ENCODE results near the gene ATOH7. TPM values are rescaled to one million over a fixed set of nuclear protein-coding genes. Genes with fewer than 3 reads are reported as not detected.
A peak's percentile ranks its signal among the peaks of the same experiment; 100 is the strongest.

ATOH7 gene
- total and polyA plus RNA-seq, 9 of the 15 experiments (the other 6 are each of a cell fraction or from before 2014, with no cell fraction given), result not detected

GRCh38 chr10:68185085-68185484 lies 46.8 kb downstream of the ATOH7 start:
- no TSS peak for BruUV-seq (replicated peaks)
- 0% methylated on average over 2 of the region's 2 CpGs for WGBS (ENCODE audit: insufficient coverage, low coverage, missing lambda C conversion rate)

More at GRCh38 chr10:68185085-68185484, 46.8 kb downstream of the ATOH7 start:
- DNase-seq (ENCODE audit: extremely low read depth in 1 of 4, low spot score in 3 of 4) (no peak), FAIRE-seq (no peak), ATAC-seq (no peak)
- peak; percentile 78 for TF ChIP-seq ZNF512 (tag; IDR thresholded peaks at IDR 0.05)
- no peak for TF ChIP-seq KDM4B (IDR thresholded peaks at IDR 0.05; ENCODE audit: borderline replicate concordance in 2 of 2, low read depth in 1 of 2)
- no peak for TF ChIP-seq MYC (IDR thresholded peaks at IDR 0.05; ENCODE audit: low read depth, low read length)
- TF ChIP-seq MYC (CRISPR knock-in tag; IDR thresholded peaks at IDR 0.05; ENCODE audit: borderline replicate concordance, low read depth), result no peak
- no peak for TF ChIP-seq ZNF449 (CRISPR knock-in tag; IDR thresholded peaks at IDR 0.05)
- TF ChIP-seq RUNX1 (IDR thresholded peaks at IDR 0.05; ENCODE audit: low read depth), result no peak
- no peak for TF ChIP-seq FOS (IDR thresholded peaks at IDR 0.05; ENCODE audit: extremely low read depth, insufficient read length)
- in situ Hi-C loops (cut with MboI), result no loop called here
- Histone ChIP-seq H3K4me2 (ENCODE audit: insufficient read depth, low read length) (no peak overlapping the region), H3K9me3 (replicated peaks; ENCODE audit: control insufficient read depth, insufficient read depth, low read depth, low read length) (no peaks in the 10 kb centered on the region), H3K27ac (ENCODE audit: extremely low read depth, low read depth, low read length) (no peak overlapping the region), H3K9ac (ENCODE audit: insufficient read depth in 1 of 2, low read depth in 2 of 2, low read length in 2 of 2) (no peak overlapping the region), H3K27me3 (ENCODE audit: control insufficient read depth in 2 of 2, insufficient read depth in 2 of 2, low read length in 2 of 2) (peaks cover 6 to 11% of the 10 kb centered on the region in 2 experiments; a peak in 2 of 5 replicates), H3K4me3 (no peak overlapping the region), H4K20me1 (replicated peaks; ENCODE audit: control insufficient read depth, insufficient read depth, low read length) (no peaks in the 10 kb centered on the region), H3K79me2 (ENCODE audit: control insufficient read depth, insufficient read depth, low read length) (no peaks in the 10 kb centered on the region), H3K36me3 (ENCODE audit: control insufficient read depth, insufficient read depth, low read length) (no peaks in the 10 kb centered on the region), H3K9me1 (ENCODE audit: control insufficient read depth, insufficient read depth, low read length) (no peaks in the 10 kb centered on the region), H3K4me1 (replicated peaks in 1 of 2; ENCODE audit: control insufficient read depth in 2 of 2, insufficient read depth in 2 of 2, low read length in 2 of 2) (no peaks in the 10 kb centered on the region), H2AFZ (ENCODE audit: low read depth, low read length) (no peak overlapping the region)
- intact Hi-C loops (cut with micrococcal nuclease), result no loop called here
- CTCF ChIA-PET (ENCODE audit: low intra/inter-chr PET ratio), result no interaction called here
- POLR2A ChIA-PET, result no interaction called here

Data from K562 (cell line).